ENCODE data around the gene EVA1A. TPM values are rescaled to one million over a fixed set of nuclear protein-coding genes. Genes with fewer than 3 reads are reported as not detected.

EVA1A gene
- total and polyA plus RNA-seq, 7 donors, result 0.51 to 2.5 (median 0.83) TPM

DNA sequence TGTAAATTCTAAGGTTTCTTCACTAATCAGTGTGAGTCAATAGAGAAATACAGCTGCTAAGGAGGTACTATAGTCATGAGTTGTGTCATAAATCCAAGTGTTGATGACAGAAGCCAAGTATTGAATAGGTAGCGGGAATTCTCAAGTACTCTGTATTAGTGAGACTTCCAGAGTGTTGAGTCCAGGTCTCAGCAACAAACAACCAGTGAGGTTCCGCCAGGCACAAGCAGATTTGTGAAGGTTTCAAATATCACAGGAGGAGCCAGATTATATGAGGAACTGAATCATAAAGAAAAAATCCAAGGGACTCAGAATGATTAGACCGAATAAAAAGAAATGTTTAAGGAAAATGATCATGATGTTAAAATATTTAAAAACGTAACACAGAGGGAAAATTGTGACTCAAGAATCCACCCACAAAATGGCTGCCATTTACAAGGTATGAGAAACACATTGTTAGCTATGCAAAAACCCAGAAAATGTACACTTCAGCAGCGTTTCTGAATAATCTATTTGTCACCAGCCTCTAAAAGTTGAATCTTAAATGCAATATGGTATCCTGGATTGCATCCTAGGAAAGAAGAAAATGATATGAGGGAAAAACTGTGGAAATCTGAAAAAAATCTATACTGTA, 27.3 kb upstream of the EVA1A start:
- DNase-seq (no peak), ATAC-seq (no peak)
- TF ChIP-seq, protein P1, sequence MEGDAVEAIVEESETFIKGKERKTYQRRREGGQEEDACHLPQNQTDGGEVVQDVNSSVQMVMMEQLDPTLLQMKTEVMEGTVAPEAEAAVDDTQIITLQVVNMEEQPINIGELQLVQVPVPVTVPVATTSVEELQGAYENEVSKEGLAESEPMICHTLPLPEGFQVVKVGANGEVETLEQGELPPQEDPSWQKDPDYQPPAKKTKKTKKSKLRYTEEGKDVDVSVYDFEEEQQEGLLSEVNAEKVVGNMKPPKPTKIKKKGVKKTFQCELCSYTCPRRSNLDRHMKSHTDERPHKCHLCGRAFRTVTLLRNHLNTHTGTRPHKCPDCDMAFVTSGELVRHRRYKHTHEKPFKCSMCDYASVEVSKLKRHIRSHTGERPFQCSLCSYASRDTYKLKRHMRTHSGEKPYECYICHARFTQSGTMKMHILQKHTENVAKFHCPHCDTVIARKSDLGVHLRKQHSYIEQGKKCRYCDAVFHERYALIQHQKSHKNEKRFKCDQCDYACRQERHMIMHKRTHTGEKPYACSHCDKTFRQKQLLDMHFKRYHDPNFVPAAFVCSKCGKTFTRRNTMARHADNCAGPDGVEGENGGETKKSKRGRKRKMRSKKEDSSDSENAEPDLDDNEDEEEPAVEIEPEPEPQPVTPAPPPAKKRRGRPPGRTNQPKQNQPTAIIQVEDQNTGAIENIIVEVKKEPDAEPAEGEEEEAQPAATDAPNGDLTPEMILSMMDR (IDR thresholded peaks at IDR 0.05), result no peak
- 45 to 55% (median 51%) methylated on average over 5 of the region's 5 CpGs for WGBS, 3 donors
- intact Hi-C loops (cut with DNase I), result no loop called here
- Histone ChIP-seq H3K36me3 (ENCODE audit: insufficient read depth in 1 of 2, low read depth in 1 of 2) (no peaks in the 10 kb centered on the region), H3K9me3 (no peaks in the 10 kb centered on the region), H3K27me3 (ENCODE audit: insufficient read depth in 3 of 3, low read length in 2 of 3) (no peaks in the 10 kb centered on the region), H3K4me3 (no peak overlapping the region), H3K4me1 (no peaks in the 10 kb centered on the region), H3K27ac (no peak overlapping the region)

DNA sequence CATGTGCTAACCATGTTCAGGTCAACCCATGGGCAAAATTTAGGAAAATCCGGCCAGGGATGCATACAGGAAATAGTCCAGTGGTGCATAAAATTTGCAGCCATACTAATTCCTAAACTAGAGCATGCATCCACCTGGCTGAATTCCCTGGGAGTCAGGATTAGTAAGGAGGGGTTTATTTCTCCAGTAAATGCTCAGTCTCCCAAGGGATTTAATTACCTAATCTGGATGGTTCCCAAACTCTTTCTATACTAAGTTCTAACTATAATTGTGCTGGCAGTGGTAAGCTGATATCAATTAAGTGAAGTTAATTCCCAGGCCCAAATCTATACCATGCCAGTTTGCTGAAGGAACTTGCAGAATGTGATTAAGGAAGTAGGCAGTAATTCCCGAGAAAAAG, 26.2 kb upstream of the EVA1A start:
- Histone ChIP-seq H3K4me1 (no peaks in the 10 kb centered on the region), H3K4me3 (no peak overlapping the region), H3K27ac (no peak overlapping the region), H3K27me3 (ENCODE audit: insufficient read depth in 3 of 3, low read length in 2 of 3) (no peaks in the 10 kb centered on the region), H3K36me3 (ENCODE audit: insufficient read depth in 1 of 2, low read depth in 1 of 2) (no peaks in the 10 kb centered on the region), H3K9me3 (no peaks in the 10 kb centered on the region)
- ATAC-seq, result no peak
- WGBS, 3 donors, result 77 to 85% (median 84%) methylated on average over 2 of the region's 2 CpGs
- intact Hi-C loops (cut with DNase I), result no loop called here
- TF ChIP-seq, protein P1 (IDR thresholded peaks at IDR 0.05), result no peak
- no peak for DNase-seq

DNA sequence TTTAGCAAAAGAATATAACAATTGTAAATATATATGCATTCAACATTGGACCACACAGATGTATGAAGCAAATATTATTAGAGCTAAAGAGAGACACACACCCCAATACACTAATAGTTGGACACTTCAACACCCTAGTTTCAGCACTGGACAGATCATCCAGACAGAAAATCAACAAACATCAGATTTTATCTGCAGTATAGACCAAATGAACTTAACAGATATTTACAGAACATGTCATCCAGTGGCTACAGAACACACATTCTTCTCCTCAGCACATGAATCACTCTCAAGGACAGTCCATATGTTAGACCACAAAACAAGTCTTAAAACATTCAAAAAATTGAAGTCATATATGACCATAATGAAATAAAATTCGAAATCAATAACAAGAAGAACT, 22.1 kb upstream of the EVA1A start:
- TF ChIP-seq, protein P1 (IDR thresholded peaks at IDR 0.05), result no peak
- ATAC-seq (no peak), DNase-seq (no peak)
- H3K4me1 ChIP-seq, result no peaks in the 10 kb centered on the region
- intact Hi-C loops (cut with DNase I), result no loop called here
- H3K27me3 ChIP-seq (ENCODE audit: insufficient read depth in 3 of 3, low read length in 2 of 3), result no peaks in the 10 kb centered on the region
- H3K9me3 ChIP-seq, result no peaks in the 10 kb centered on the region
- H3K36me3 ChIP-seq (ENCODE audit: insufficient read depth in 1 of 2, low read depth in 1 of 2), result no peaks in the 10 kb centered on the region
- WGBS, 3 donors, result 70 to 82% (median 78%) methylated on average over 1 of the region's 1 CpG
- no peak overlapping the region for H3K4me3 ChIP-seq
- H3K27ac ChIP-seq, result no peak overlapping the region

DNA sequence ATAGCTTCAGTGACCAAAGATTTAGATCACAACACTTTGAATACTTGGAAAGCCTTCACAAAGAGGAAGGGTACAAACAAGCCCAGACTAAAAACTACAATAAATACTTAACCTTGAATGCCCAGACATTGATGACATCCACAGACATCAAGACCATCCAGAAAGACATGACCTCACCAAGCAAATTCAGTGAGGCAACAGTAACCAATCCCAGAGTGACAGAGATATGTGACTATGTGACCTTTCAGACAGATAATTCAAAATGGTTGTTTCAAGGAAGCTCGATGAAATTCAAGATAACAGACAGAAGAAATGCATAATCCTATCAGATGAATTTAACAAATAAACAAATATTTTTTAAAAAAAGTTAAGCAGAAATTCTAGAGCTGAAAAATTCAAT, 19.9 kb upstream of the EVA1A start:
- no peak for ATAC-seq
- H3K36me3 ChIP-seq (ENCODE audit: insufficient read depth in 1 of 2, low read depth in 1 of 2), result no peaks in the 10 kb centered on the region
- intact Hi-C loops (cut with DNase I), result no loop called here
- 89 to 97% (median 96%) methylated on average over 1 of the region's 1 CpG for WGBS, 3 donors
- TF ChIP-seq, protein P1 (IDR thresholded peaks at IDR 0.05), result no peak
- no peaks in the 10 kb centered on the region for H3K4me1 ChIP-seq
- no peak for DNase-seq
- H3K27me3 ChIP-seq (ENCODE audit: insufficient read depth in 3 of 3, low read length in 2 of 3), result no peaks in the 10 kb centered on the region
- H3K27ac ChIP-seq, result no peak overlapping the region
- H3K4me3 ChIP-seq, result no peak overlapping the region
- H3K9me3 ChIP-seq, result no peaks in the 10 kb centered on the region

DNA sequence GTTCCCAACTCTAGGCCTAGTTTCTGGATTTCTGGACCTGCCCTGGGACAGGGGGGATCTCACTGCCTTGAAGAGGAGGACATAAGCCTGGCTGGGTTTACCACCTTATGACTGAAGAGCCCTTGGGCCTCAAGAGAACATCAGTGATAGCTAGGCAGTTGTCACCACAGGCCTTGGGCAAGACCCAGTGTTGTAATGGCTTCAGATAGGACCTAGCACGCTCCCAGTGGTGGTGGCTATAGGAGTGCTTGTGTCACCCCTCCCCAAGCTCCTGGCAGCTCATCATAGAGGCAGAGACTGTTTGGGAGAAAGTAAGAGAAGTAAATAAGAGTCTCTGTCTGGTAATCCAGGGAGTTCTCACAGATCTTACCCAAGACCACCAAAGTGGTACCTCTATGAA, 19.4 kb upstream of the EVA1A start:
- TF ChIP-seq, protein P1 (IDR thresholded peaks at IDR 0.05), result no peak
- WGBS, 3 donors, result 89 to 96% (median 95%) methylated on average over 1 of the region's 1 CpG
- no peak overlapping the region for H3K27ac ChIP-seq
- DNase-seq (no peak), ATAC-seq (no peak)
- H3K4me1 ChIP-seq, result no peaks in the 10 kb centered on the region
- H3K4me3 ChIP-seq, result no peak overlapping the region
- no peaks in the 10 kb centered on the region for H3K36me3 ChIP-seq (ENCODE audit: insufficient read depth in 1 of 2, low read depth in 1 of 2)
- H3K9me3 ChIP-seq, result no peaks in the 10 kb centered on the region
- intact Hi-C loops (cut with DNase I), result no loop called here
- H3K27me3 ChIP-seq (ENCODE audit: insufficient read depth in 3 of 3, low read length in 2 of 3), result no peaks in the 10 kb centered on the region

All from psoas muscle (tissue), 8 donors.